ENCODE data around the gene ZNF322.
A peak's percentile ranks its signal among the peaks of the same experiment; 100 is the strongest.
"Not testable (repeated sequence)": the region's sequence is repeated elsewhere in the genome, so short reads cannot be mapped to it uniquely, and the experiment has no call there.

The ZNF322 gene

DNA sequence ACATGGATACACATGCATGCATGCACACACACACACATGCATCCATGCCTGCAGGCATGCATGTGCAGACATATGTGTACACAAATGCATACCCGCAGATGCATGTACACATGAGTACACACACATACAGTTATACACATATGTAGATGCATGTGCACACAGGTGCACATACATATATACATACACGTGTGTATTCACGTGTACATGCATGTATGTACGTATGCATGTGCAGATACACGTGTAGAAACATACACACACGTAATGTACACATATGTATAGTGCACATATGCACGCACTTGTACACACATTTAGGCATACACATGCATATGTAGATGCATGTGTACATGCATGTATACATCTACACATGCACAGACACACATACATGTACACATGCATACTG lies 11.0 kb upstream of the ZNF322 start:
- not testable (repeated sequence) for H3K27me3 ChIP-seq (ENCODE audit: low read depth, low read length); H3K9ac ChIP-seq (ENCODE audit: low read length); H4K20me1 ChIP-seq (ENCODE audit: insufficient read depth, low read length); H3K27ac ChIP-seq (ENCODE audit: low read length); H2AFZ ChIP-seq (ENCODE audit: low read depth, low read length); H3K36me3 ChIP-seq (replicated peaks; ENCODE audit: low read depth, low read length); H3K4me1 ChIP-seq (ENCODE audit: low read length); H3K79me2 ChIP-seq (ENCODE audit: low read length); H3K9me3 ChIP-seq (ENCODE audit: insufficient read depth, low read length); H3K4me3 ChIP-seq (ENCODE audit: low read length); H3K4me2 ChIP-seq (ENCODE audit: low read length)

DNA sequence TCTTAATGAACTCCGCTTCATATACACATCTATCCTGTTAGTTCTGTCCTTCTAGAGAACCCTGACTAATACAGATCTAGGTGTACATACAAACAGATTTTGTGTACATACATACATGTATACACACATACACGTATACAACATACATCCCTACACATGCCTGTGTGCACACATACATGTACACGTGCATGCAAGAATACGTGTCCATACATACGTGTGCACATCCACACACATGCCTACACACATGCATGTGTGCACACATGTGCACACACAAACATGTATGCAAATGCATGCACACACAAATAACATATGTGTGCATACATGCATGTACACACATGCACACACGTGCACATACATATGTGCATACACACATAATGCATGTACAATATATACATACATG lies 10.5 kb upstream of the ZNF322 start:
- H3K27ac ChIP-seq (ENCODE audit: low read length); H3K36me3 ChIP-seq (replicated peaks; ENCODE audit: low read depth, low read length); H3K4me1 ChIP-seq (ENCODE audit: low read length); H3K27me3 ChIP-seq (ENCODE audit: low read depth, low read length); H2AFZ ChIP-seq (ENCODE audit: low read depth, low read length); H3K4me2 ChIP-seq (ENCODE audit: low read length); H3K9me3 ChIP-seq (ENCODE audit: insufficient read depth, low read length); H3K9ac ChIP-seq (ENCODE audit: low read length); H3K79me2 ChIP-seq (ENCODE audit: low read length); H3K4me3 ChIP-seq (ENCODE audit: low read length); H4K20me1 ChIP-seq (ENCODE audit: insufficient read depth, low read length): not testable (repeated sequence)

GRCh38 chr6:26660000-26660361 lies 435 bp upstream of the ZNF322 start:
- no peaks in the 10 kb centered on the region for H3K9me3 ChIP-seq (ENCODE audit: insufficient read depth, low read length)
- peak overlapping the region; percentile 85 for H3K9ac ChIP-seq (ENCODE audit: low read length)
- H3K4me3 ChIP-seq (ENCODE audit: low read length), result peak overlapping the region; percentile 99
- TF ChIP-seq EZH2phosphoT487 (IDR thresholded peaks at IDR 0.05; ENCODE audit: low read depth), result no peak
- TF ChIP-seq, protein P1, sequence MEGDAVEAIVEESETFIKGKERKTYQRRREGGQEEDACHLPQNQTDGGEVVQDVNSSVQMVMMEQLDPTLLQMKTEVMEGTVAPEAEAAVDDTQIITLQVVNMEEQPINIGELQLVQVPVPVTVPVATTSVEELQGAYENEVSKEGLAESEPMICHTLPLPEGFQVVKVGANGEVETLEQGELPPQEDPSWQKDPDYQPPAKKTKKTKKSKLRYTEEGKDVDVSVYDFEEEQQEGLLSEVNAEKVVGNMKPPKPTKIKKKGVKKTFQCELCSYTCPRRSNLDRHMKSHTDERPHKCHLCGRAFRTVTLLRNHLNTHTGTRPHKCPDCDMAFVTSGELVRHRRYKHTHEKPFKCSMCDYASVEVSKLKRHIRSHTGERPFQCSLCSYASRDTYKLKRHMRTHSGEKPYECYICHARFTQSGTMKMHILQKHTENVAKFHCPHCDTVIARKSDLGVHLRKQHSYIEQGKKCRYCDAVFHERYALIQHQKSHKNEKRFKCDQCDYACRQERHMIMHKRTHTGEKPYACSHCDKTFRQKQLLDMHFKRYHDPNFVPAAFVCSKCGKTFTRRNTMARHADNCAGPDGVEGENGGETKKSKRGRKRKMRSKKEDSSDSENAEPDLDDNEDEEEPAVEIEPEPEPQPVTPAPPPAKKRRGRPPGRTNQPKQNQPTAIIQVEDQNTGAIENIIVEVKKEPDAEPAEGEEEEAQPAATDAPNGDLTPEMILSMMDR (IDR thresholded peaks at IDR 0.05; ENCODE audit: low read depth, low read length), result no peak
- no peaks in the 10 kb centered on the region for H3K27me3 ChIP-seq (ENCODE audit: low read depth, low read length)
- H3K79me2 ChIP-seq (ENCODE audit: low read length), result peaks cover 12% of the 10 kb centered on the region
- peak overlapping the region; percentile 97 for H3K4me2 ChIP-seq (ENCODE audit: low read length)
- H4K20me1 ChIP-seq (ENCODE audit: insufficient read depth, low read length), result no peaks in the 10 kb centered on the region
- H3K4me1 ChIP-seq (ENCODE audit: low read length), result peaks cover 4% of the 10 kb centered on the region; the same call in 1 of the 2 replicates
- peak overlapping the region; percentile 99 for H2AFZ ChIP-seq (ENCODE audit: low read depth, low read length)
- H3K27ac ChIP-seq (ENCODE audit: low read length), result no peak overlapping the region
- peaks cover 2% of the 10 kb centered on the region for H3K36me3 ChIP-seq (replicated peaks; ENCODE audit: low read depth, low read length)

DNA sequence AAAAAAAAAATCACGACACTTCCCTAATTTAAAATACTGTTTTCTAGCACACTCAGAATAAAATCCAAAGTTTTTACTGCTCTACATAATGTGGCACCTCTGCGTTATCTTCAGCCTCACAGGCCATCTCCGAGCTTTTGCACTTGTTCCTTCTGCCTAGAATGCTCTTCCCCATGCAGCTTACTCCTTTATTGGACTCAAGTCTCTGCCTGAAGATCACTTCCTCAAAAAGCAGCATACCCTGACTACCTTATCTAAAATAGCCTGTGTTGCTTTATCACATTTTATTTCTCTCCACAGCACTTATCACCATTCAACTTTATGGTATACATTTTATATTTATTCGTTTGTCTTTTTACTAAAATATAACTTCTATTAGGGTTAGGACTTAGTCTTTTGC lies 2.3 kb downstream of the ZNF322 start:
- Histone ChIP-seq H3K27ac (ENCODE audit: low read length) (no peak overlapping the region), H3K9me3 (ENCODE audit: insufficient read depth, low read length) (no peaks in the 10 kb centered on the region), H3K79me2 (ENCODE audit: low read length) (peaks cover 12% of the 10 kb centered on the region), H3K4me2 (ENCODE audit: low read length) (no peak overlapping the region), H3K9ac (ENCODE audit: low read length) (no peak overlapping the region), H3K36me3 (replicated peaks; ENCODE audit: low read depth, low read length) (peaks cover 11% of the 10 kb centered on the region), H2AFZ (ENCODE audit: low read depth, low read length) (no peak overlapping the region), H3K4me1 (ENCODE audit: low read length) (peaks cover 4% of the 10 kb centered on the region; the same call in 1 of the 2 replicates), H3K27me3 (ENCODE audit: low read depth, low read length) (no peaks in the 10 kb centered on the region), H4K20me1 (ENCODE audit: insufficient read depth, low read length) (no peaks in the 10 kb centered on the region), H3K4me3 (ENCODE audit: low read length) (no peak overlapping the region)
- TF ChIP-seq EZH2phosphoT487 (IDR thresholded peaks at IDR 0.05; ENCODE audit: low read depth), result no peak

DNA sequence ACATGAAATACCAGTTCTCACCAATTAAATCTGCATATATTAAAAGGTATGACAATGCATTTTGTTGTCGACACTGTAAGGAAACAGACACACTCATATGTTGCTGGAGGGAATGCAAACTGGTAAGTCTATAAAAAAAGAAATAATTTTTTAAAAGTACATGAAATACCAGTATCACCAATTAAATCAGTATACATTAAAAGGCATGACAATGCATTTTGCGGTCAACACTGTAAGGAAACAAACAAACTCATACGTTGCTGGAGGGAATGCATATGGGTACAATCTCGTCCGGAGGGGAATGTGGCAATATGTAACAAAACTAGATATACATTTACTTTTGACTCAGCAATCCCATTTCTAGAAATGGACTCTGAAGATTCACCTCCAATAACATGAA lies 6.5 kb downstream of the ZNF322 start:
- Histone ChIP-seq H2AFZ (ENCODE audit: low read depth, low read length) (no peak overlapping the region), H3K4me1 (ENCODE audit: low read length) (no peaks in the 10 kb centered on the region), H3K9ac (ENCODE audit: low read length) (no peak overlapping the region), H3K4me2 (ENCODE audit: low read length) (no peak overlapping the region), H3K27ac (ENCODE audit: low read length) (no peak overlapping the region), H3K36me3 (replicated peaks; ENCODE audit: low read depth, low read length) (peaks cover 26% of the 10 kb centered on the region), H3K4me3 (ENCODE audit: low read length) (no peak overlapping the region), H3K79me2 (ENCODE audit: low read length) (no peaks in the 10 kb centered on the region), H3K9me3 (ENCODE audit: insufficient read depth, low read length) (no peaks in the 10 kb centered on the region), H3K27me3 (ENCODE audit: low read depth, low read length) (no peaks in the 10 kb centered on the region), H4K20me1 (ENCODE audit: insufficient read depth, low read length) (no peaks in the 10 kb centered on the region)
- no peak for TF ChIP-seq EZH2phosphoT487 (IDR thresholded peaks at IDR 0.05; ENCODE audit: low read depth)
- TF ChIP-seq, protein P1 (IDR thresholded peaks at IDR 0.05; ENCODE audit: low read depth, low read length), result no peak
